SKM-1 treated with dmso at 0.1 percent for 144 hours (cell line): ENCODE measurements around the gene CLIC5.

Experiments used
- DNase-seq: peaks from one replicate; lab custom pipeline; 2025; ENCODE audit not compliant: unreplicated experiment; lab: John Stamatoyannopoulos, UW

CLIC5 gene

GRCh38 chr6:45851034-45851400, 164.6 kb downstream of the CLIC5 start:
- DNase-seq = no peak

DNA sequence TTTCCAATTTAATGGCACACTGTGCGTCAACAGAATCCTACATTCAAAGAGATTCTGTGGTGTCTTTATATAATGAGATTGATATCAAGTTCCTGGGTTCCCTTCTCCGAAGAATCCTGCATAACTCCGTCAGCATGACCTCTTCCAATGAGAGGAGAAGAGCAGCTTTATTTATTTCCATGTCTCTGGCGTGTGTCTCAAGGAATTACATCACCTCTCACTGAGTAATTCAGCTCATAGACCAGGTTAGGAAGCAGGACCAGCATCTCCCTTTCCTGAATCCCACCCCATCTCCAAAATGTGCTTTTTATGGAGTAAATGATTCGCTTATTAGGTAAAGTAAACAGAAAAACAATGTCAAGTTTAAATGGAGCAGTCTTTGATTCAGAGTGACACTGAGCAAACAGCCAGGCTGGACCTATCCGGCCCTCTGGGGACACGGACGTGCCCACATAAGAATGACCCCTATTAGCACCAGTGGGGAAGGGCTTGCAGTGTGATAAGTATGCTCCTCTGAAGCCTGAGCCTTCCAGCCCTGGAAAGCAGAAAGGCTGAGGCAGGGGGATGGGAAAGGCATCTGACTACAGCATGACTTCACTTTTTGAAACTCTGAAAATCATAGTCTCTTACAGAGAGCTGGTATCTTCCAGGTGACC, 165.2 kb downstream of the CLIC5 start:
- DNase-seq = no peak

GRCh38 chr6:45845567-45845966, 170.1 kb downstream of the CLIC5 start:
- DNase-seq = no peak

GRCh38 chr6:45844986-45845385, 170.7 kb downstream of the CLIC5 start:
- DNase-seq = no peak

DNA sequence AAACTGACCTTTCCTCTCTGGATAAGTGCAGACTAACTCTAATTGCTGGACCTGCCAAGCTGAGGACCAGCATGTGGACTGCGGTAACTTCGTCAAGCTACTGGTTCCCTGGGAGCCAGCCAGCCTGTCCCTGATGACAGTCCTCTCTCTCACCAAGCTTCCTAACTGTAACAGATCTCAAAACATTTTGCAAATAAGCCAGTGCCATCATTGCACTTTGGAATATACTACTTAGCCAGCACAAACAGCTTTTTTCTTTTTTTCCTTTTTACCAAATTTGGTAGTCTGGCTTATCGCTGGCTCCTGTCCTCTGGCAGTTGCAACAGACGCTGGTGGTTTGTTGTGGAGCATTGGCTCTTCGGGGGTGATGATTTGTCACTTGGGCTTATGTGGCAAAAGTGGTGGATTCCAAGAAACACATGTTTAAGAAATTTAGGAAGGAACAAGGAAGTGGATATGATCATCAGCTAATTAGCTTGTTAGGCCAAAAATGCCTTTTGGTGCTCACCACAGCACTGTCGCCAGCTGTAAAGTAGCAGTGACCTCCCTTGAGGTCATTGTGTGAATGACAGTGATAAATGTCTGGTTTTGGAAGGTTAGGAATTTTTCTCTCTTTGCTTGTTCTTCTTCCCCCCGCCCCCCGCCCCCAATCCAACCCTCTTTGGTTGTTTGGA, 171.7 kb downstream of the CLIC5 start:
- DNase-seq = no peak

DNA sequence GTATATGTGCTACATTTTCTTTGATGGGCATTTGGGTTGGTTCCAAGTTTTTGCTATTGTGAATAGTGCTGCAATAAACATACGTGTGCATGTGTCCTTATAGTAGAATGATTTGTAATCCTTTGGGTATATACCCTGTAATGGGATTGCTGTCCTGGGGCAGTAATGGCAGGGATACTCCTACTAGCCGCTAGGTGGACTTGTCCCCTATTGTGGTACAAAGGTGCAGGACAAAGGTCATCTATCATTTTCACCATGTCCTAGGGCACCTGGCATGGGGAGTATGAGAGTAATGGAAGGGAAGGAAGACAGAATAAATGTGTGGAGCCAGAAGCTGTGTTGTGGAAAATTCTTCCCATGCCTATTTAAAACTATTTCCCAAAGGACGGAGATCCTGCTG, 174.6 kb downstream of the CLIC5 start:
- DNase-seq = no peak

DNA sequence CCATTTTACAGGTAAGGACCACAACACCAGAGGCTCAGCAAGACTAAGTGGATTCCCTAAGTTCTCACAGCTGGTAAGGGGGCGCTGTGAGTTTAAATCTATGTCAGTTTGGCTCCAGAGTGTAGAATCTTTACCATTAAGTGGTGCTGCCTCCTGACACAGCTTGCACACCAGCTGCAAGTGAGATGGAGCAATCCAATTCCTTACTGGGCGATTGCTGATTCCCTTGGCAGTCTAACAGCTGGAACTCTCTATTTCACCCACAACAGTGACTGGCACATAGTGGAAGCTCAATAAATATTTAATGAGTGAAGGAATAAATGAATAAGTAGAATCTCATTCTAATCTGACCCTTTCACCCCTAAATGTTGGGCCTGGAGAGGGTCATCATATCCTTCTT, 176.7 kb downstream of the CLIC5 start:
- no peak for DNase-seq

- DNase-seq = no peak
Observed at GRCh38 chr6:45838451-45838850, 177.2 kb downstream of the CLIC5 start.

DNA sequence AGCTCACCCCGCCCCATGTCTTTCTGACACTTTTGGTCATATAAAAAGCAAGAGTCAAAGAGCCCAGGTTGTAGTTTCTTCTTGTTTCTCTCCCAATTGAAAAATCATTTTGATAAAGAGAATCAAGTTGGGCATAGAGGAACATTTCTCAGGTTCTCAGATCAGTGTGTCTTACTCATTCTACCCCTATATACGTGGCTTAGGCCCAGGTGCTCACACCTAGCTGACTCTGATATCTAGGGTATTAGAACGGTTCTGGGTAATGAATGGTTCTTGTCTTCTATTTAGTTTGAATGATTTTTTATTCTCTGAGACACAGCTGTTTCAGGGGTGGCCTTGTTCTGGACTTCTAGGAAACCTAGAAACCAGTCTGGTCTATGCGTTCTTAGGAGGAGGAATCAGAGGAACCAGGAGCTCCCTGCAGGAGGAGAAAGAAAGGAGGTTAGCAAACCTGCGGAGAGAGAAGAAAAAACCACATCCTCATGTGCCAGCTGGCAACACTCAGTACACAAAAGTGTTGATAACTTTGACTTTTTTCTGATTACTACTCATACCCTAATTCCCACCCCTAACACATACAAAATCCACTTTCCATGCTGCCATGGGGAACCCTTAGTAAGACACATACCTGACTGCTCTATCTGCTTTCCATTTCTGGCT, 178.0 kb downstream of the CLIC5 start:
- DNase-seq = no peak

DNA sequence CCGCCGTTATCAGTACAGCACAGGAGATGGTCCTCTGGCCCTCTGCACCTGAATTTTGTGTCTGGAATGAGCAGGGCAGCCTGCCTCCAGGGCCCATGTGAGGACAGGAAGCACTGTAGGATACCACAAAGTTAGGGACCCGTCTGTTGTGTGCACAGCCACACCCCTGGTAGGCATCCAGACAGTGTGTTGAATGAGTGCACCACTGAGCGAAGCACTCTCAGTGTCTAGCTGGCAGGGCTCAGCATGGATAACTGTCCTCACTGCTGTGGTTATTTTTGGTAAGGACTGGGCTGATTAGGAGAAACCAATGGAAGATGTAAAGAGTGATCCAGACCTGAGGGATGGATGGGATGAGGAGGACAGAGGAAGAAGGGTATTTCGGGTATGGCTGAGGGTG, 178.7 kb downstream of the CLIC5 start:
- no peak for DNase-seq

DNA sequence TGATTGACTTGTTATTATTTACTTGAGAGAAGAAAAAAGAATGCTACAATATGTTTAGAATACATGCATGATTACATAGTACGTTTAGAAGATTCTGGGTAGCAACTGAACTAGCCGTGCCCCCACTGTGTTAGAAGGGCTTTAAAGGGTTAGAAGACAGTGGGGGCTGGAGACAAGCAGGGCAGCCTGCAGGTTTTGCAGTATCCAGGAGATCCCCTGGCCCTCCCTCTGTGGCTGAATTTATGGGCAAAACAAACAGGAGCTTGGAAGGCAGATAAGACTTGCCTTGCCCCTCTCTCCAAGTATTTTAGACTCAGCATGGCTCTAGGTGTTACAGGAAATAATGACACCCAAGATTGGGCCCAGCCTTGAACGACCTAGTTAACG, 179.2 kb downstream of the CLIC5 start:
- DNase-seq = no peak

GRCh38 chr6:45835721-45836437, 179.8 kb downstream of the CLIC5 start:
- no peak for DNase-seq

DNA sequence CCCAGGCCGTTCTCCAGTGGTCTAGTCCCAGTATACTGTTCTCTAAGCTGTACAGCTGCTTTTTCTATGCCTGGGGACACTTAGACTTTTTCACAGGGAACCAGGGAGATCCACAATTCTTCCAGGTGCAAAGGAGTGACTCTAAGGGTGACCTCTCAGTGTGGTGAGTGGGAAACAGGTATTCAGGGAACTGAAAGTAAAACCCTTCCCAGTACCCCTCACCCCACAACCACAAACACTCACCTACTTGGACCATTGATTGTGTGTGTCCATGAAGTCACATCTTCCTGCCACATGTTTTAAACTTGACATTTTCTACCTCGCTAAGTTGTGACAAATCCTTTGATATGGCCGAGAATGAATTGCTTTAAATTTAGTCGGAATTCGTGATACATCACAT, 183.6 kb downstream of the CLIC5 start:
- no peak for DNase-seq
